HuH-7 (cell line): ENCODE measurements around the gene TIGIT.

ENCODE experiments used
- DNase-seq: peaks from one replicate; pipeline ENCODE4 v3.0.0; 2011; ENCODE audit warnings: low spot score

The TIGIT gene

GRCh38 chr3:114313426-114313825, 19.6 kb downstream of the TIGIT start:
- no peak for DNase-seq

- DNase-seq = no peak
Observed at GRCh38 chr3:114314282-114314681, 20.5 kb downstream of the TIGIT start.

- DNase-seq = no peak
Observed at GRCh38 chr3:114318295-114318694, 24.5 kb downstream of the TIGIT start.

DNA sequence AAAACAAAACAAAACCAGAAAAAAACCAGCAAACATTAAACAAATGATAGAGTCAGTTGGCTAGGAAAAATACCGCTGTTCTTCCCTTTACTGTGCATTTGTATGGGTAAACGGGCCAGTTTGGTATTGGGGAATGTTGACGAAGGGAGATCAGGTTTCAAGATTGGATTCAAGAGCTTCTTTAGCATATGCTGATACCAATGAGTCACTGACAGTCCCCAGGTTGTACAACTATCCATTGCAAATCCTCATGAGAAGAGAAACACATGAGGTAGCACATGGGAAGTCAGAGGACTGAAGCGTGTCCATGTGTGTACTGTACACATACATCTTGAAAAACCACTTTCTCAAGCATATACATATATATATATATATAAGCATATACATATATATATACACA, 25.6 kb downstream of the TIGIT start:
- peak; percentile 67 for DNase-seq

DNA sequence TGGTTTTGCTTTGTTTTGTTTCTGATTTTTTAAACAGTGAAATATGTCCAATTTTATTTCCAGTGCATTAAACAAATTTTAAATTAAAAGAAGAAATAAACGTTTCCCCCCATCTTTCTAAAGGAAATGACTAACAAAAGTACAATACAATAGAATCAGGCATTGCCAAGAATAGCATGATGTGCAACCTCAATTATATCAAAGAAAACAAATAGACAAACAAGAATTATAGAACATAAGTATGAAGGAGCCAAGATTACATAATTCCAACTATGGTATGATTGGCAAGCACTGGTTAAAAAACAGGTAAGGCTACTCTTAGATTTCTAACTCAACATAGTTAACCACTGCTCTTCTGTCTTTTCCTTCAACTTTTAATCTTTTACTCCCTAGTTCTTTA, 26.4 kb downstream of the TIGIT start:
- DNase-seq = no peak

- DNase-seq = no peak
Observed at GRCh38 chr3:114323546-114324254, 29.9 kb downstream of the TIGIT start.

GRCh38 chr3:114327665-114328064, 33.8 kb downstream of the TIGIT start:
- no peak for DNase-seq

DNA sequence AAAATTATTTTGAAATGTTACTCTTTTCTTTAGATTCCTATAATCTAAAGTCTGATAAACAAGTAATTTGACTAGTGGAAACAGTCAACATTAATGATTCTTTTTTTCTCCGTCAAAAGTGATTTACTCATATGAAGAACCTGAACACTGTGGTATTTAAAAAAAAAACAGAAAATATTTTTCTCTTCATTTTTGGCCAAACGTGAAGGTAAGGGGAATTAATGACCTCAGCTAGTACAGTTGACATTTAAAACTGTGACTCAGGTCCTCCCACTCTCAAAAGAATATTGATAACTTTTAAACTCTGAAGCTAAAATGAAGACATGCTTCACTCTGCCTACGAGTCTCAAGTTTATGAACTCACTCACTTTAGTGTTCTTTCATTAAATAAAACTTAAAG, 34.5 kb downstream of the TIGIT start:
- DNase-seq = no peak

- DNase-seq = no peak
Observed at GRCh38 chr3:114329823-114330222, 36.0 kb downstream of the TIGIT start.

DNA sequence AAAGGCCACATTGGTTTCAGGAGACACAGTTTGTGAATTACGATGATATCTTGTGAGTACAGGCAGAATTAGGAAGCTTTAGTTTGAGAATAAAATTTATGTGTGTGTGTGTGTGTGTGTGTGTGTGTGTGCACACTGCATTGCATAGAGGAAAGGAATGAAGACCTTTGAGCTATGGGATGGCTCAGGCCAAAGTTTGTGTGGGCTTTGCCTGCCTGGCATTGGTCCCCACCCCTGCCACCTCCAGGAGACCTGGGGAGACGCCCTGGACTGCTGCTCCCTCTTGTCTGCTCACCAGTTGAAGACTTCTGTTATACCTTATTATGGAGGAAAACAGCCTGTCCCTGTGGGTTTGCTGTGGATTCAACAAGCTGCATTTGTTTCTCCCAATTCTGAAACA, 37.2 kb downstream of the TIGIT start:
- DNase-seq = no peak

DNA sequence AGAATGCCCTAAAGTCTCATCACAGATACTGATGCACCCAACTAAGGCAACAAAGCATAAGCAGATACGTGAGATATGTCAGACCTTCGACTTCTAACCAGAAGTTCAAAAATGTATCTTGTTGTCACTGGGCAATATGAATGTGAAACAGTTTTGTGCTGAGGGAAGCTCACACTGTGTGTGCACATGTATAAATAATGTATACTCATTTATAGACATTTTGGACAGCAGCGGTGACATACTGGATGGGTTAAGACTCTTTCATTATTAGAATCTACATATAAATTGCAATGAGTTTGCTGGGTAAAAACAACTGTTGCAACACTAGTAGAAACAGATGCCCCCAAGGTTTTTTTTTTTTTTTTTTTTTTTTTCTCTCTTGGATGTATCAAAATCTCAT, 37.9 kb downstream of the TIGIT start:
- no peak for DNase-seq

DNA sequence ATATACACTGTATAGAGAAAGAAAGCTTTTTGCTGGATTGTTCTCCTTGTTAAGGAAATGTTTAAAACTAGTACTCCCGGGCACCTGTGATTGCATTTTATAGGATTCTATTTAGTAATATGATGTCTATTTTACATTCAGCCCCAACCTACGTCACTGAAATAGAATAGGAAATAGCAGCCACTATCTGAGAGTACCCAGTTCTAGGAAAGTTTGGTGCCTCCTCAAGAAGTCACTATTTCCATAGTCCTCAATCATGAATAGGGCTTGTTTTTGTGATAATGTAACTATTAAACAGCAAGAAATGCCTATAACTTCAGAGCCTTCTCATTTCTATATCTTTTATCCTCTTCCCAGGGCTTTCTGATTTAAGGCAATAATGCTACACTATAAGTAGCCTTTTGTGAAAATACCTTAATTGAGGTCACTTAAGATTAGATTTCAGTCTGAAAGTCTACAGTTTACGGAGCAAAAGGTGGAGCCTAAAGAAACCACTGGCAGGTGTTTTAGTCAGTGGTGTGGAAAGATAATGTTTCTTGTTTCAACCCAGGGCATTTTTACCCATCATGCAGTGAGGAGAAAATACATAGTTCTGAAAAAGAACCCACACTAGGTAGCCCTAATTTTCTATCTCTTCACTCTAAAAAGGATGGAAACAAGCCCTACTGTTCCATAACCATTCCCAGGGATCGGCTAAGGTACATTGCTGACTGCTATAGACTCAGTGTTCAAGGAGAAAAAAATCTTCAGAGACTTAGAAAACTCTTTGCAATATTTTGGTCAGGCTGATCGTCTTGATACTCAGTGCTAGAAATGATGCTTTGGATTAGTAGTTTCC, 38.7 kb downstream of the TIGIT start:
- no peak for DNase-seq

- DNase-seq = no peak
Observed at GRCh38 chr3:114333180-114333922, 39.5 kb downstream of the TIGIT start.

DNA sequence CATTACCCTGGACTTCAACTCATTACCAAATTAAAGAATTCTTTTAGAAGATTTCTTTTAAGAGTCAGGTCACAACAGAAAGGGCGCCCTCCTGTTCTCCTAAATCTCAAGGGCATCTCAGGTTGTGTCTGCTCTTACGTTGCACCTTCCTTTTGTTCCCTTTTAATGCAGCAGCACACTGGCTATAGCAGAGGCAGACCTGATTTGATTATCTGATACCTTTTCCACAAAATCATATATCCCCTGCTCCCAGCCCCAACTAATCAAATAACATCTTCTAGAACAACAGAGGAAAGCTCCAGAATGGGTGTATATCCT, 40.1 kb downstream of the TIGIT start:
- DNase-seq = no peak

DNA sequence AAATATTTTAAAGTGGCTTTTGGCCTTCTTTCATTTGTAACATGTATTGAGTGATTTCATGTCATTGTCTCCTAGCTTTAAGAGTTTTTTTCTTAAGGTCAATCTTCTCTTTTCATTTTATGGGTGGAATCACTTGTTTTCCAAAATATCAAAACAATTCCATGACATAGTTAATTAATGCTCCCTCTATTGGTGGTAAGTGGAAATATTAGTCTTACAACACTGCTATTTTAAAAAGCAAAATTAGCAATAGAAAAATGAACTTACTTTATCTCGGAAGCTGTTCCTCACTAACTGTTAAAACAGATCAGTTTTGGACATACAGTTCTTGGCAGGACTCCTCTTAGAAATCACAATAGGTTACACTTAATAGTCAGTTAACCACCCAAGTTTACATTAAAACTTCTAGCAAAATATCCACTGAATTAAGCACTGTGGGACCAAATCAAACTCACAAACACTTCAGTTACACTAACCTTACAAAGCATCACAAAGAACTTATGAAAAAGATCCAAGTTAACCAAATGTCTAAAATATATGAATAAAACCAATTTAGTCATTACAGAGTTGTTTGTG, 42.4 kb downstream of the TIGIT start:
- no peak for DNase-seq

DNA sequence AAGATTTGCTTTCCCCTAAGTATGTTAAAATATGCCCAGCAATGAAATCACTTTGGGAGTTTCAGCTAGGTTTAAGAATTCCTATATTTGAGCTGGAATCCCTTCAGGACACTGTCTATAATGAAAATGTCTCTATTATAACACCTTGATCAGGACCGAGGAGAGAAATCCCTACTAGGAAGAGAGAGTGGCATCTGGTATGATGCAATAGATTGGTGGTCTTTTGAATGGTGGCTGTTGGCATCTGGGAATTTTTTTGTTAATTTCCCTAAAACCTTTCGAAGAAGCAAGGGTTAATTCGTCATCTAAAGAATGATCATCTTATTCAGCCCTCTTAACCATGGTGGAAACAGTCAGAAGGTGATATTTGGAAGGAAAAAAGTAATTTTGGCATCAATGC, 43.0 kb downstream of the TIGIT start:
- DNase-seq = no peak

GRCh38 chr3:114338651-114339357, 45.0 kb downstream of the TIGIT start:
- no peak for DNase-seq

DNA sequence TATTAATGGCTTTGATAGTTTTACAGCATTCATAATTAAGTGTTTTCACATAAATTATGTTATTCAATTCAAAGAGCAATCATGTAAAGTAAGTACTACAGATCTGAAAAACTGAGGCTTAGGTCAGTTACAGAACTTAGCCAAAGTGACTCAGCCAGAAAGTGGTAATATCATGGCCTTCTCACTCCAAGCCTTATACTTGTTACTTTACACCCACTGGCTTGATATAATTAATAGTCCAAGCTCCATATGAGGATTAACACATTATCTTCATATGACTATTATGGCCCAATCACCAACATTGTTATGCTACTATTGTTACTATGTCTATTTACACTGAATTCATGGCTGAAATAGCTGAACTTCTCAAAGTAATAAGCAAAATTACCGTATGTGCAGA, 50.7 kb downstream of the TIGIT start:
- DNase-seq = no peak

GRCh38 chr3:114350271-114350670, 56.4 kb downstream of the TIGIT start:
- no peak for DNase-seq

- no peak for DNase-seq
Observed at GRCh38 chr3:114350690-114351089, 56.9 kb downstream of the TIGIT start.

GRCh38 chr3:114351123-114351821, 57.4 kb downstream of the TIGIT start:
- DNase-seq = no peak

GRCh38 chr3:114351822-114352145, 58.0 kb downstream of the TIGIT start:
- DNase-seq = no peak
